Glutamatergic neuron (in vitro differentiated cells): ENCODE data around the gene GRIK4. TPM values are rescaled to one million over a fixed set of nuclear protein-coding genes. Genes with fewer than 3 reads are reported as not detected.

ENCODE experiments used
- DNase-seq: peaks from one replicate; pipeline ENCODE4 v3.0.0; 2022
- H3K27ac Mint-ChIP-seq: one replicate; pipeline ENCODE4 v1.8.0; 2020; ENCODE audit warnings: mild to moderate bottlenecking, mixed read lengths, inconsistent platforms; ENCODE audit not compliant: unreplicated experiment
- H3K27me3 Mint-ChIP-seq: one replicate; pipeline ENCODE4 v1.8.0; 2020; ENCODE audit warnings: mild to moderate bottlenecking, moderate library complexity, mixed read lengths, inconsistent platforms; ENCODE audit not compliant: unreplicated experiment
- H3K36me3 Mint-ChIP-seq: one replicate; pipeline ENCODE4 v1.8.0; 2020; ENCODE audit warnings: mild to moderate bottlenecking, mixed read lengths, inconsistent platforms; ENCODE audit not compliant: unreplicated experiment
- H3K4me1 Mint-ChIP-seq: one replicate; pipeline ENCODE4 v1.8.0; 2020; ENCODE audit warnings: mild to moderate bottlenecking, low read depth, mixed read lengths, inconsistent platforms; ENCODE audit not compliant: unreplicated experiment
- H3K4me3 Mint-ChIP-seq: one replicate; pipeline ENCODE4 v1.8.0; 2020; ENCODE audit warnings: mild to moderate bottlenecking, mixed read lengths, inconsistent platforms; ENCODE audit not compliant: unreplicated experiment
- H3K9me3 Mint-ChIP-seq: one replicate; pipeline ENCODE4 v1.8.0; 2020; ENCODE audit warnings: mild to moderate bottlenecking, moderate library complexity, mixed read lengths, inconsistent platforms; ENCODE audit not compliant: unreplicated experiment
- CTCF ChIP-seq: fragments of 200-600 bp; sonication (generic); IDR thresholded peaks from one replicate; pipeline ENCODE4 v1.5.0; 2021; ENCODE audit not compliant: partially characterized antibody, unreplicated experiment
- total RNA-seq: library from RNA; stranded (reverse); fragmentation: NEBNext Ultra II Directional; extraction: Animal tissue kit (Norgen Biotek cat#: 25700); gene quantifications from one replicate; pipeline ENCODE4 v1.2.1, GENCODE V29; 2021; ENCODE audit not compliant: unreplicated experiment

The GRIK4 gene
- total RNA-seq, 1 donor from 2014 or later, result 3.6 TPM

- no peak overlapping the region for H3K4me3 Mint-ChIP-seq
- H3K27me3 Mint-ChIP-seq, result peaks cover 2% of the 10 kb centered on the region
- no peak overlapping the region for H3K27ac Mint-ChIP-seq
- peaks cover 4% of the 10 kb centered on the region for H3K9me3 Mint-ChIP-seq
- no peak for DNase-seq
- TF ChIP-seq CTCF, result no peak
- H3K4me1 Mint-ChIP-seq, result no peaks in the 10 kb centered on the region
- H3K36me3 Mint-ChIP-seq, result peaks cover 20% of the 10 kb centered on the region
Observed at GRCh38 chr11:120704256-120704750, 192.8 kb downstream of the GRIK4 start.

GRCh38 chr11:120706257-120706656 is 194.7 kb downstream of the GRIK4 start:
- Mint-ChIP-seq H3K4me3 (no peak overlapping the region), H3K9me3 (peaks cover 4% of the 10 kb centered on the region), H3K36me3 (peaks cover 16% of the 10 kb centered on the region), H3K27me3 (peaks cover 2% of the 10 kb centered on the region), H3K4me1 (no peaks in the 10 kb centered on the region), H3K27ac (no peak overlapping the region)
- no peak for DNase-seq
- TF ChIP-seq CTCF, result no peak

GRCh38 chr11:120707098-120707497 is 195.6 kb downstream of the GRIK4 start:
- DNase-seq, result no peak
- Mint-ChIP-seq H3K4me3 (no peak overlapping the region), H3K9me3 (peaks cover 4% of the 10 kb centered on the region), H3K4me1 (no peaks in the 10 kb centered on the region), H3K36me3 (peaks cover 15% of the 10 kb centered on the region), H3K27me3 (peaks cover 2% of the 10 kb centered on the region), H3K27ac (no peak overlapping the region)
- no peak for TF ChIP-seq CTCF

GRCh38 chr11:120707663-120708062 is 196.1 kb downstream of the GRIK4 start:
- Mint-ChIP-seq H3K27me3 (peaks cover under 1% of the 10 kb centered on the region), H3K4me1 (no peaks in the 10 kb centered on the region), H3K4me3 (no peak overlapping the region), H3K27ac (no peak overlapping the region), H3K9me3 (peaks cover 4% of the 10 kb centered on the region), H3K36me3 (peaks cover 15% of the 10 kb centered on the region)
- TF ChIP-seq CTCF, result no peak
- no peak for DNase-seq

- no peaks in the 10 kb centered on the region for H3K4me1 Mint-ChIP-seq
- H3K4me3 Mint-ChIP-seq, result no peak overlapping the region
- H3K27me3 Mint-ChIP-seq, result peaks cover 2% of the 10 kb centered on the region
- peaks cover 15% of the 10 kb centered on the region for H3K36me3 Mint-ChIP-seq
- no peak overlapping the region for H3K27ac Mint-ChIP-seq
- H3K9me3 Mint-ChIP-seq, result peaks cover 6% of the 10 kb centered on the region
- no peak for TF ChIP-seq CTCF
- DNase-seq, result no peak
Observed at GRCh38 chr11:120708511-120709183, 197.1 kb downstream of the GRIK4 start.
